Right cardiac atrium (tissue), 5 donors: ENCODE data around the gene RNF150. TPM values are rescaled to one million over a fixed set of nuclear protein-coding genes. Genes with fewer than 3 reads are reported as not detected.

Experiments used
- ATAC-seq, 2 donors: fragments of 200-7000 bp; cut with Tn5 transposase; one replicate each; pipeline versions ENCODE4 v1.8.0 to v1.9.1; 2020; ENCODE audit warnings: moderate library complexity in 2 of 2, mild to moderate bottlenecking in 1 of 2
- DNase-seq, 3 donors: peaks; one replicate each; pipeline ENCODE4 v3.0.0-alpha.2; 2020
- H3K27ac ChIP-seq: one replicate; pipeline ENCODE4 v1.5.1; 2013; ENCODE audit warnings: mild to moderate bottlenecking, low read length, control low read depth, moderate library complexity
- H3K27me3 ChIP-seq: one replicate; pipeline ENCODE4 v1.6.1; 2013; ENCODE audit not compliant: control insufficient read depth, insufficient read depth
- H3K4me1 ChIP-seq: one replicate; pipeline ENCODE4 v1.6.1; 2013; ENCODE audit warnings: low read length; ENCODE audit not compliant: control insufficient read depth, insufficient read depth
- H3K4me3 ChIP-seq: one replicate; pipeline ENCODE4 v1.5.1; 2013; ENCODE audit warnings: low read length, control low read depth
- H3K9me3 ChIP-seq: one replicate; pipeline ENCODE4 v1.6.1; 2013; ENCODE audit warnings: low read length; ENCODE audit not compliant: control insufficient read depth
- WGBS: extraction: QIAGEN DNeasy Blood & Tissue Kit; methylation state at CpG from one replicate; pipeline ENCODE4 v1.1.7; 2013; 5-methylcytosine and 5-hydroxymethylcytosine counted together
- intact Hi-C, 4 donors: fragments of 100-400 bp; cut with DNase I; formaldehyde crosslinking; loops; one replicate each; pipeline versions ENCODE4 v1.11.0 to v1.14.0; 2022 to 2023
- polyA plus RNA-seq: library from polyadenylated mRNA; stranded (reverse); fragments of 200-250 nt; gene quantifications from one replicate; pipeline ENCODE4 v1.2.3, GENCODE V29; 2013
- total RNA-seq, 4 donors: library from RNA; stranded (reverse); fragmentation: NEBNext Ultra II Directional; extraction: Animal tissue kit (Norgen Biotek cat#: 25700); gene quantifications; one replicate each; pipeline ENCODE4 v1.2.1, GENCODE V29; 2021
- donor health status: healthy with polysubstance abuse.
- donor health status: DM: no; HTN: yes; CAD: no.
- donor health status: DM: no; HTN: no; CAD: no.
- donor health status: DM: no; HTN: yes; CAD: no; lungs with severe emphysema.
- donor health status: DM: yes; HTN: yes; CAD: no.

Gene RNF150
- total and polyA plus RNA-seq, 5 donors, result 10.1 to 51.3 (median 40.3) TPM

- no peak overlapping the region for H3K4me3 ChIP-seq
- DNase-seq (no peak), ATAC-seq (no peak)
- 60% methylated on average over 2 of the region's 2 CpGs for WGBS
- peaks cover 4% of the 10 kb centered on the region for H3K4me1 ChIP-seq
- H3K9me3 ChIP-seq, result no peaks in the 10 kb centered on the region
- H3K27ac ChIP-seq, result no peak overlapping the region
- no peaks in the 10 kb centered on the region for H3K27me3 ChIP-seq
- intact Hi-C loops, result no loop called here
Measured at GRCh38 chr4:140940589-140940988, 192.7 kb downstream of the RNF150 start.

GRCh38 chr4:140937866-140938265, 195.4 kb downstream of the RNF150 start:
- intact Hi-C loops, result no loop called here
- no peak for DNase-seq
- Histone ChIP-seq H3K4me3 (no peak overlapping the region), H3K9me3 (no peaks in the 10 kb centered on the region), H3K27me3 (no peaks in the 10 kb centered on the region), H3K4me1 (peaks cover 7% of the 10 kb centered on the region), H3K27ac (no peak overlapping the region)
- ATAC-seq, result no peak
- WGBS, result 68% methylated on average over 6 of the region's 6 CpGs

- no peaks in the 10 kb centered on the region for H3K9me3 ChIP-seq
- H3K27me3 ChIP-seq, result no peaks in the 10 kb centered on the region
- peaks cover 5% of the 10 kb centered on the region for H3K4me1 ChIP-seq
- intact Hi-C loops, result no loop called here
- WGBS, result 6% methylated on average over 4 of the region's 4 CpGs
- DNase-seq (peak in 1 of 3 donors; percentile 32), ATAC-seq (peak; percentile 69 to 79)
- H3K4me3 ChIP-seq, result no peak overlapping the region
- no peak overlapping the region for H3K27ac ChIP-seq
Measured at GRCh38 chr4:140935254-140935653, 198.0 kb downstream of the RNF150 start.

GRCh38 chr4:140932501-140933045, 200.7 kb downstream of the RNF150 start:
- no peak overlapping the region for H3K27ac ChIP-seq
- 88% methylated on average over 2 of the region's 2 CpGs for WGBS
- intact Hi-C loops, result no loop called here

GRCh38 chr4:140931911-140932310, 201.4 kb downstream of the RNF150 start:
- no peak for ATAC-seq
- intact Hi-C loops, result no loop called here
- no peaks in the 10 kb centered on the region for H3K27me3 ChIP-seq
- DNase-seq, result no peak
- H3K4me1 ChIP-seq, result peaks cover 7% of the 10 kb centered on the region
- H3K4me3 ChIP-seq, result no peak overlapping the region
- no peak overlapping the region for H3K27ac ChIP-seq
- 59% methylated on average over 2 of the region's 2 CpGs for WGBS
- no peaks in the 10 kb centered on the region for H3K9me3 ChIP-seq

More at GRCh38 chr4:140932501-140933045, 200.7 kb downstream of the RNF150 start:
- Histone ChIP-seq H3K4me3 (no peak overlapping the region), H3K9me3 (no peaks in the 10 kb centered on the region), H3K4me1 (peaks cover 7% of the 10 kb centered on the region), H3K27me3 (no peaks in the 10 kb centered on the region)
- DNase-seq (no peak), ATAC-seq (no peak)

- Histone ChIP-seq H3K9me3 (no peaks in the 10 kb centered on the region), H3K4me3 (no peak overlapping the region), H3K4me1 (peaks cover 7% of the 10 kb centered on the region), H3K27me3 (no peaks in the 10 kb centered on the region), H3K27ac (no peak overlapping the region)
- peak; percentile 62 to 82 for ATAC-seq
- no peak for DNase-seq
- intact Hi-C loops, result no loop called here
- 64% methylated on average over 7 of the region's 7 CpGs for WGBS
Measured at GRCh38 chr4:140930557-140930956, 202.7 kb downstream of the RNF150 start.

GRCh38 chr4:140930011-140930410, 203.3 kb downstream of the RNF150 start:
- no peak for DNase-seq
- 93% methylated on average over 3 of the region's 3 CpGs for WGBS
- Histone ChIP-seq H3K9me3 (no peaks in the 10 kb centered on the region), H3K27me3 (no peaks in the 10 kb centered on the region), H3K27ac (no peak overlapping the region), H3K4me1 (peaks cover 6% of the 10 kb centered on the region), H3K4me3 (no peak overlapping the region)
- intact Hi-C loops, result no loop called here
- no peak for ATAC-seq

GRCh38 chr4:140928880-140929279, 204.4 kb downstream of the RNF150 start:
- intact Hi-C loops, result no loop called here
- ATAC-seq (no peak), DNase-seq (no peak)
- no peak overlapping the region for H3K27ac ChIP-seq
- no peak overlapping the region for H3K4me3 ChIP-seq
- WGBS, result 36% methylated on average over 3 of the region's 3 CpGs
- H3K4me1 ChIP-seq, result peaks cover 4% of the 10 kb centered on the region
- no peaks in the 10 kb centered on the region for H3K9me3 ChIP-seq
- H3K27me3 ChIP-seq, result no peaks in the 10 kb centered on the region

- DNase-seq, result no peak
- H3K9me3 ChIP-seq, result no peaks in the 10 kb centered on the region
- H3K4me3 ChIP-seq, result no peak overlapping the region
- WGBS, result 62% methylated on average over 2 of the region's 2 CpGs
- peaks cover 2% of the 10 kb centered on the region for H3K4me1 ChIP-seq
- no peak for ATAC-seq
- no peak overlapping the region for H3K27ac ChIP-seq
- H3K27me3 ChIP-seq, result no peaks in the 10 kb centered on the region
- intact Hi-C loops, result no loop called here
Measured at GRCh38 chr4:140926672-140927071, 206.6 kb downstream of the RNF150 start.

GRCh38 chr4:140925417-140925816, 207.9 kb downstream of the RNF150 start:
- peaks cover 2% of the 10 kb centered on the region for H3K4me1 ChIP-seq
- intact Hi-C loops, result no loop called here
- H3K27me3 ChIP-seq, result no peaks in the 10 kb centered on the region
- no peak for ATAC-seq
- no peaks in the 10 kb centered on the region for H3K9me3 ChIP-seq
- WGBS, result 80% methylated on average over 6 of the region's 6 CpGs
- no peak overlapping the region for H3K27ac ChIP-seq
- no peak overlapping the region for H3K4me3 ChIP-seq
- DNase-seq, result no peak

GRCh38 chr4:140924761-140925392, 208.4 kb downstream of the RNF150 start:
- WGBS, result 52% methylated on average over 3 of the region's 3 CpGs
- no peak overlapping the region for H3K27ac ChIP-seq
- H3K27me3 ChIP-seq, result no peaks in the 10 kb centered on the region
- H3K9me3 ChIP-seq, result no peaks in the 10 kb centered on the region
- no peak overlapping the region for H3K4me3 ChIP-seq
- ATAC-seq, result no peak
- no peak for DNase-seq
- intact Hi-C loops, result no loop called here
- H3K4me1 ChIP-seq, result peaks cover 2% of the 10 kb centered on the region
